Activated CD4-positive, alpha-beta T cell treated with anti-CD3 and anti-CD28 coated beads for 4 hours (primary cell): ENCODE measurements around the gene P2RY14.

Experiments
- DNase-seq, 2 donors: peaks; one replicate each; pipeline ENCODE4 v3.0.0-alpha.2; 2020

The P2RY14 gene

DNA sequence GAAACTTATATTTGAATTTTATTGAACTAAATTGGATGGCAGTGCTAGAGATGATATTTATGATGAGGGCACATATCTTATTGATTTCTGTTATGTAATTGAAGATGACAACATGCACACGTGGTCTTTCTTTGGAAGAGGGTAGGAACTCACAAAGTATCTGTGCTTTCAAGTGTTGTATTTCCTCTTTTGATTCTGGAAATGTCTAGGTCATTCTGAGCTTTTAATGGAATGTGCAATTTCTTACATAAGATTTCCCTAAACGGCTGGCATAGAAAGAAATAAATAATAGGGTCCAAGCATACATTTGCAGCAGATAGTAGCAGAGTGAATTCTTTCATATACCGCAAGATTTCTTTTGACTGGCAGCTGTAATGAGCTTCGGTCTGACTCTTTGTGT lies 65.2 kb downstream of the P2RY14 start:
- DNase-seq = no peak

DNA sequence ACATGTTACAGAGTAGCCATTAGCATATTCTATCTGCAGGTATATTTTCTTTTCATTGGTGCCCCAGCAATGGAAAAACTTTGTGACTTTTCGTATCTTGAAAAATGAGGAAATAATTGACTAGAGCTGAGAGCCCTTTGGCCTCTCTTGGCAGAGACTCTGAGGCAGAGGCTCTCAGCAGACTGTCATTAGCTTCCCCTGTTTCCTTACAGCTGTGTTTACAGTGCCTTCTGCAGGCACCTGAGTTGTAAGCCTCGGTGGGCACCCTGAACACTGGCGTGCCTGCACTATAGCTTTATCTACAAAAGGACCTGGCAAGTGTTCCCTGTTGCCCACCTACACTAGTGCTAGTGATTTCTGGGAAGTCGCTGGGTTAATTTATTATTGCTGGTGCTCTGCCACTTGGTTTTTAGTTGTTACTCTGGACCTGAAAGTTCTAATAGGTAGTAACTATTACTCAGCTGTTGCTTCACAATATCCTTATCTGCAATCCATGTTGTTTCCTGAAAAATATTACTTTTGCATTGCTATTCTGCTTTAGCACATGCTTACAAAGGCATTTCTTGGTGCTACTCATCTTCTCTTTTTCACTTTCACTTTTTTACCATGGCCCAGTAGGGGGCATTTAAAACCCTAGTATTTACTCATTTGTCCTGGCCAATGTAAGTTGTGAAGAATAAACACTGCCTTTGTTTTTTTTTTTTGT lies 67.5 kb downstream of the P2RY14 start:
- DNase-seq = no peak

DNA sequence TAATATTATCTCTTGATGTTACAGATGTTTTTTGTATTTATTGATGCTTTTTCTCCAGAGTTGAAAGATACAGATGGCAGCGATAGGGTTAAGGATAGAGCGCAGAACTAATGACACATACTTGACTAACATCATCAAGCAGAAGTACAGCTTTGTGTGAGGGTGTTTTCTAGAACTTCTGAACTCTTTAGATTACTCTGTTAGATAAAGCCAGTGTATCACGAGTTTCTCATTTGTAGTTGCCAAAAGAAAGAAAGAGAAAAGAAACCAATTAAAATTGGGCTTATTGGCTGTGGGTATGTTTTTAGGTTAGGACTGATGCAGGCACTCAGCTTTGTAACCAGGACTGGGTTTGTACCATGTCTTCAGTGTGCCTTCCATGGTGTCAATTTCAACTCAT lies 68.7 kb downstream of the P2RY14 start:
- DNase-seq = no peak

DNA sequence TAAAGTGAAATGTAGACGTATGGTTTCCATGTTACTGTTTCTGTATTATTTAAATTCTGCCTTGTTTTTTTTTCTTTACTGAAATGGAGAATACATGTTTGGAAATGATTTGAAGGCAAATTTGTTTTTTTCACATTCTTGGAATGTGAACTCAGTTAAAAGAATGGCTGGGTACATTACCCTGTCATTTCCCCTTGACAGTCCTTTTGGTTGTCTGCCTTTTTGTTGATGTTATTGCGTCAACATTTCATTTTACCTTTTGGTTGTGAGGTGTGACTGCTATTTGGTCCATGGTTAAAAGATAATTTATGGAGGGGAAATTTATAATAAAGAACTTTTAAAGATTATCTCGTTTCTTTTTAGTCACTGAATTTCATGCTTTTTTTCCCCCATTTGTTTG lies 72.1 kb downstream of the P2RY14 start:
- no peak for DNase-seq

DNA sequence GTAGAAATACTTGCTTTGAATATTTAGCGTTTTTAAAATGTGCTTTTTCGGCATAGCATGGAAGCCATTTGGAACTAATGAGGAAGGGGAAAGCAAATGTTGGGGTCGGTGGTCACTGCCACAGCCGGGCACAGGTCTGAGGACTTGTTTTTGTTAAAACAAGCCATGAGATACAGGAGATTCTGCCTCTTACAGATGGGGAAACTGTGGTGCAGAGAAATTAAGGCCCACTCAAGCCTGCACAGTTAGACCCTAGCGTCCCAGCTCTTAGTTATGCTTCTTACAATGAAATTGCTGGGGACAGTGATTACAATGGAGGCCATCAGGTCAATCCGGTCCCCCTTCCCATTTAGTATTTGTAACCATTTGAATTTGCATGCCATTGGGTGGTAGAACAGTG lies 72.9 kb downstream of the P2RY14 start:
- no peak for DNase-seq

DNA sequence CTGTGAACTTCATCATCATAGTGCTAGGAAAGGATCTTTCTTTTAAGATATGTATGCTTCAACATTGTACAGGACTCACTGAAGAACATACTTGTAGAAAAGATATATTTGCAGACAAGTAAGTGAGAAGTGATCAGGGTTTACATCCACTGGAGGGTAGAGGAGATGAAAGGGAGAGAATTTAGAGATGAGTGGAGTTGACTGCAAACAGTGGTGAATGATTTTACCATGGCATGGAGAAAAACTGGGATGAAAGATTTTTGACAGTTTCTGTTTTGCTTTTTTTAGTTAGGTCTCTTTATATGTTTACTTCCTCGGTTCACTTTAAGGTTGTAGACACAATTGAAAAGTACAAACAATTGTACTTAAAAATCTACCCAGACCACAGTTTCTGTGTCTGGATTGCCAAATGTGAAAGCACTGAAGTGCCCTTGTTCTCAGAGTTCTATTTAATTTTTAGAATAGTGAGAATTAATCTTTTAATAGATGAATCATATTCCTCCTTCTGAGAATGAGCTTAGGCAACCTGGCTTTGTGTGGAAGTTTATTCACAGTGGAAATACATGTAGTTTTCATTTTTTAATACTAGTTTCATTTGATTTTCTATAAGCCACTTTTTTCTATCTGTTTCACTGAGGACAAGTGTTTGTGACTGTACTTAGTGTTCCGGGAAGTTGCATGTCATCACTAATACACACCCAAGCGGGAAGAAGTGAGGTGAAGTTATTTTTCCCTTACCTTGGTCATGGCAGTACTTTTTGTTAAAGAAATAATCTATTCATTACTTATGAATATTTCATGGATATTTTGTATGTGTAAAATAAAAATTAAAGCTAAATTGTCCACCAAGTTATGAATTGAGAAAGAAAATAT lies 73.6 kb downstream of the P2RY14 start:
- peak in 1 of 2 donors; percentile 34 for DNase-seq

DNA sequence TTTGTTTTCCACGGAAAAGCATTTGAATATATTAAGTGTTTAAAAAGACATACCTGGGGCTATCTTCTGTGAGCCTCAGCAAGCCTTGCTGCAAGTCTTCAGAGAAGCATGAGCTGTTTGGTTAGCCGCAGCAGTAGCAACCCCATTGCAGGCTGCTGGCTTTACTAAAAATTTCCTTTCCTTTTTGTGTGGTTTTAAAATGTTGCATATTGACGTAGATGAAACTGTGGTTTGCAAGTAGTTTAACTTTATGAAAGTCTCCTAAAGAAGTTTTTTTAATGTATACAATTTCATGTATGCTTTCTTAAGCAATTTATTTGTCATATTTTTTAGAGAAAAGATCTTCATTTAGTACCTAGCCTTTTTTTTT lies 75.3 kb downstream of the P2RY14 start, which contains the start of gene GPR171:
Gene GPR171, minus strand, starts transcription at position 166 of the 370 bp plus-strand sequence. CDS start 3,830 bp downstream, outside the sequence.
- DNase-seq = peak; percentile 64 to 68

DNA sequence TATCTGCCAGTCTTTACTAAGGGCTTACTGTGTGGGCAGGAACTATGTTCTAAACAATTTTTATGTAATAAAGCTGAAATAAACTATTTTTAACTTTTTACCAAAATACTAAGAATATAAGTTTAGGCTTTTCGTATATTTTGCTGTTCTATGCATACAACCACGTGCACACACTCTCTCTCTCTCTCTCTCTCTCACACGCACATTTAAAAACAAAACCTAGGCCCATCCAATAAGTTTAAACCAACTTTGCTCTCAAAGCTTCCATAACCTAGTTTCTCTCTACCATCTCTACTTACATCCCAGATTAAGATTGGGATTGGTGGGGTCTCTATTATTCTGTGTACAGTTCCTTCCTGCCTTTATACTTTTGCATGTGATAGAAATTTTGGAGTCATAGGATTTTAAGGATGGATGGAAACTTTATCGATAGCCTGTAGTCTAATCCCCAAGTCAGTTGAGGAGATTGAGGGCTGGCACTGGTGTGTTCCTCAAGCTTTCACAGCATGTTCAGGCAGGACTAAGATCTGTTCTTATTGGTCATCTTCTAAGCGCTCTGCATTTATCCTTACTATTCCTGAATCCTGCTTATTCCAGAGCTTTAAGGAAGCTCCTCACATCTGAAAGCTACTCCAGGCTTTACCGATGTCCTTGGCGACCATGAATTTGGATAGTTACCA lies 77.2 kb downstream of the P2RY14 start:
- DNase-seq = no peak

DNA sequence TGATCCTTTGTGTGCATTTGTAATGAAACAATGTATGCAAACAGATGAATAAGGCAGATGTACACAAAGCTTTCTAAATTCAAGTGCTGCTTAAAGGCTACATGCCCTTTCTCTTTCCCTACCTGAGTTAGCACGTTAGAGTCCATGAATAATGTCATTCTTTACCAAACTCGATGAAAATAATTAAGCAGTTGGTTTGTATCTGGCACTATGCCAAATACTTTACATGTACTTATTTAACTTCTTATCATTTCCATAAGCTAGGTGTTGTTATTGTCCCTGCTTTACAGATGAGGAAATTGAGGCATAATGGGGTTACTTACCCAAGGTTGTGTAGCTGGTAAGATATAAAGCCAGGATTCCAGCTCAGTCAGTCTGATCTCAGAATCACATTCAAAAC lies 77.8 kb downstream of the P2RY14 start:
- no peak for DNase-seq

DNA sequence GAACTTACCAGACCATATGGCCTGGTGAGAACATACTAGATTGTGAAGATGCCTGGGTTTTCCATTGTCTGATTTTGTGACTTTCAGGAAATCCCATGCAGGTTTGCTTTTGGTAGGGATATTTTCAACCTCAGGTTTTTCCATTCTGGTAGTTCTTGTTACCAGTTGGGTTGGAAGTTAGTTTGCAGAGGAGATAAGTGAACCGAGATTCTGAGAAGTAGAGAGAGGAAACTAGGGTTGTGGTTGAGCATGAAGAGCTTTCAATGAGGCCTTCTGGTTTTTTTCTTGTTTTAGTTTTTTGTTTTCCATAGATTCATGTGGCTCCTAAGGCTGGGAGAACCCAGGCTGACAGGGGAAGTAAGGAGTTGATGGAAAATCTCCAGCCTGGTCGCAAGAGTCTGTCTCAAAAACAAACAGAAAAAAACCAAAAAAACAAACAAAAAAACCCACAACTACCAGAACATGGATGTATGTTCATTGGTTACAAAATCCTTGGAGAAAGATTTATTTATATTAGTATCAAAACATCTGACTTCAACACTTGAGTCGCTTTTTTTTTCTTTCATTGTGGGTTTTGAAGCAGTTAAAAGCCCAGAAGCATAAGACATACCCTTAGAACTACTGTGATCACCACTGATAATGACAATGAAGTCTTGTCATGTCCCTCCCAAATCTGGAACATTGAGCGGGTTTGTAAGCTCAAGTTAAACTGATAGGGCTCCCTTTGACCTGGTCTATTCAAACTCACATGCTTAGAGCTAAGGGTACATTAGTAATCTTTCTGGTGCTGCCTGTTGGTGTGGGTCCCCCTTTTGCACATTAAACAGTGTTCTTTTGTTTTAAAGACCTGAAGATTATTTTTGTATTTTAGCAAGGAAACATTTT lies 78.5 kb downstream of the P2RY14 start:
- DNase-seq = no peak

DNA sequence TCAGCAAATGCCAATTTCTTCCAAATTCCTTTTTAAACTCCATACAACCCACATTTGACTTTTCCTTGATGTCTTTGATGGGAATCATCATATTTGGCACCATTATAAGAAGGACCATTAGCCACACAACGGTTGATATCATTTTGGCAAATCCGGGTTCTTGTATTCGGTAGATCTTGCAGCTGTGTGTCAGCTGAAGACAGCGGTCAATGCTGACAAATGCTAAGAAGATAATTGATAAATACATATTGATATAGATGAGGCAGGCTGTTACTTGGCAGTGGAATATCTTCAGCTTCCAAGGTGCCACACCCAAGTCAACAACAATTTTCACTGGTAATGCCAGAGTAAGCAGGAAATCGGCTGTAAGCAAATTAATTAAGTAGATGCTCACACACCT lies 79.5 kb downstream of the P2RY14 start:
- no peak for DNase-seq

DNA sequence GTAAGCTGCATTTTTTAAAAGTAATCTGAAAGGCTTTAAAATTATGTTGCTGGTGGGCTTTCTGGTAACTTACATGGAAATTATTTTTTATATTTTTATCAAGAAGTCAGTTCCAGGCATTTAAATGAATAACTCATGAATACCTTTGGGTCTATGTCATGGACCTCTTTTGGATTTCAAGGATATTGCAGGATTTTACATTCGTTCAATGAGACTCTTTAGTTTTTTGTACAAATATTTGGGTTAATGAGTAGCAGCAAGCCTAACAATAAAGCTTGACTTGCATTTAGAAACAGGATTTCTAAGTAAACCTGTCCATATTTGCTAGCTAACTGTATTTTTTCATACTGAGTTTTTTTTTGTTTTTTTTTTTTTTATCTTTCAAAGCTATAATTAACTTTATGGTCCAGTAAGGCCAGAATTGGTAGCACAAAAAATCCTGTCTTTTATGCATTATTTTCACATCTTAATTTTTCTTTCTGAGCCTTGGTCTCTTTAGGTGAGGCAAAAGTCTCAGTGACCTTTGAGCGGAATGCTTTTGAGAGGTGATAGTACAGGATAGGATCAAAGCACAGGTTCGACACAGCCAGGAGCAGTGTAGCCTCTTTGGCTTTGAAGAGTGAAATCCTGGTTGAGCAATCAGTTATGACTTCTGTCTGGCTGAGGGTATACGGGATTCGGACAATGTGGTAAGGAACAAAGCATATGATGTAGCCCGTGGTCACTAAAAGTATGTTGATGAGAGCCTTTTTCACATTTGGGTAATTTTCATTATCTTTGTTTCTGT lies 80.2 kb downstream of the P2RY14 start:
- no peak for DNase-seq

DNA sequence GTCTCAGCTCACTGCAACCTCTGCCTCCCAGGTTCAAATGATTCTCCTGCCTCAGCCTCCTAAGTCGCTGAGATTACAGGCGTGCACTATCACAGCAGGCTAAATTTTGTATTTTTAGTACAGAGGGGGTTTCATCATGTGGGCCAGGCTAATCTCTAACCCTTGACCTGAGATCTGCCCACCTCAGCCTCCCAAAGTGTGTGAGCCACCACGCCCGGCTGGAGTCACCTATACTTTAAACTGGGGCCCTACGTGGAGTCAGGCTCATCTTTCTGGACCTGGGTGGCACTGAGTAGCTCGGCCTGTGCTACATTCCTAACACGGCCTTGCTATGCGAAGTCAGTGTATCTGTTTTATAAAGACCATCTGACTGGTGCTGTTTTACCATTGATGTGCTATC lies 81.1 kb downstream of the P2RY14 start:
- no peak for DNase-seq

DNA sequence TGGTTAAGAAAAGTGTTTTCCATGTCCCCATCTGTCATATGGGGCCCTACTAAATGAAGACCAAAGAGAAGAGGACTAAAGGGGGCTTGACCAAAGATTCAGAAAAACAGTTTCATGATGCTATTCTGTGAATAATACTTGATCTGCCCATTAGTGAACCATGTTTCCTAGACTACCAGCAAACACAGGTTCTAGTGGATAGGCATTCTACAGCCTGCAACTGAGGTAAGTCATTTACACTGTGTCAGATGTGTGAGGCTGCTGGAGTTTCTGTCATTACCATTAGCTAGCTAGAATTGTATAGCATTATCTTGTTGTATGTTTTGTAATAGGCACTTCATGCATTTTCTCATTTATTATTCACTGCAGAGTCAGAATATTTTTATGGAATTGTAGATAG lies 81.9 kb downstream of the P2RY14 start:
- no peak for DNase-seq

DNA sequence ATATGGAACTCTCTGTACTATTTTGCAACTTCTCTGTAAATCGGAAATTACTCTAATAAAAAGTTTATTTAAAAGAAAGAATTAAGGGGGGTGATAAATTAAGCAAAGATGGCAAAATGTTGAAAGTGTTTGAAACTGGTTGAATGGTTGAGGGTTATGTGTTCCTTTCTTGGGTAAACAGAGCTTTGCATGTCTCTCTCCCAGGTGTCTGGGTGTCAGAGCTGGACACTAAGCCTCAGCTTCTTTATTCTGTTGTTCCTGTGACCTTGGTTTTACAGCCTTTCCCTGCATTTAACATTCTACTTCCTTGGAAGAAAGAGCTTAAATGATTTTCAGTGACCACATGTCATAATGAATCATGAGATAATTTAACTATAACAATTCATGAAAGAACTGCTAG lies 82.5 kb downstream of the P2RY14 start:
- DNase-seq = no peak

DNA sequence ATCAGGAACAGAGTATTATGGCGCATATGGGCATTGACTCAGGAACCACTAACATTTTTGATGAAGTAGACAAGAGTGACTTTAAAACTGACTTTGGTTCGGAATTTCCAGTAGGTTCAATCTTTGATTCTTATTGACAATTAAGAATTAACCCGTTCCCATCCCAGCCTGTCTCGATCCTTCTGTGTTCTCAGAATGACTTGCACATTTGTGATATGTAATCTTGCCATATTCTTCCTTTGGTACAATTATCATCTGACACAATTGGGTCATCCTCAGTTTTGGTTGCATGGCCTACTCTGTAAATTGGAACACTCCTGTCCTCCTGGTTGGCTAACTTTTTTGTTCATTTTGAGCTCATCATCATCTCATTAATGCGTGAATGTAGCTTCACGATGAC lies 85.8 kb downstream of the P2RY14 start:
- no peak for DNase-seq

DNA sequence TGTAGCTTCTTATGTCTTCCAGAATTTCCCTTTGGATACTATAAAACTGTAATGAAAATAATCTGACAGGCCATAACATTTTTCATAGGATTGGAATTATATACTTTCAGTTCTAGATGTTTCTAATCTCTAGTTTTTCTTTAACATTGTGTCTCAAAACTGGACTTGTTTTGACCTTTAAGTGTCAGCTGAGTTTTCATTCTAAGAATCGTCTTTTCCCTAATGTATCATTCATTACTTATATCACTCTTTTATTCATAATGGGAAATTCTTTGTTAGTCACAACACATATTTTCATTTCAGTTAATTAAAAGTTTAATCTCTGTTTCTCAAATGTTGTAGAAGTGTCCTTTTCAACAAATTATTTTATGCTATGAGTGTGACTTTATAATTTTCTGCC lies 87.2 kb downstream of the P2RY14 start:
- DNase-seq = no peak

DNA sequence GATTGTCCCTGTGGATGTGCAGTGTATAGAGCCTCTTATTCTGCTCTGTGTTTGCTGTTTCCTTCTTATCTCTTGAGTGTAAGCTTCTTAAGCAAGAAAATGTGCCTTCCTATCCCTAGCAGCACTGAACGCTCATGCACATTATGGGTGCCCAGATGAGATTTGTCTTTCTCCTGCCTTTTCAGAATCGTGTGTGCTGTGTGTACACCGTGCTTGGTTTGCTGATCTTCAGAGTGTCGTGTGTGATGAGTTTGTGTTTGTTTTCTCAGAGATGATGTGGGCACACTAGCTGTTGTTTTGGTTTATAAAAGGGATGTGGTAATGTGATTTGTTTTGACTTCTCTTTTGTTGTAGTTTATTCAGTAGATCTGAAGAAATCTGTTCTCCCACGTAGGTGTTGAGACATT lies 95.1 kb downstream of the P2RY14 start:
- DNase-seq = no peak

DNA sequence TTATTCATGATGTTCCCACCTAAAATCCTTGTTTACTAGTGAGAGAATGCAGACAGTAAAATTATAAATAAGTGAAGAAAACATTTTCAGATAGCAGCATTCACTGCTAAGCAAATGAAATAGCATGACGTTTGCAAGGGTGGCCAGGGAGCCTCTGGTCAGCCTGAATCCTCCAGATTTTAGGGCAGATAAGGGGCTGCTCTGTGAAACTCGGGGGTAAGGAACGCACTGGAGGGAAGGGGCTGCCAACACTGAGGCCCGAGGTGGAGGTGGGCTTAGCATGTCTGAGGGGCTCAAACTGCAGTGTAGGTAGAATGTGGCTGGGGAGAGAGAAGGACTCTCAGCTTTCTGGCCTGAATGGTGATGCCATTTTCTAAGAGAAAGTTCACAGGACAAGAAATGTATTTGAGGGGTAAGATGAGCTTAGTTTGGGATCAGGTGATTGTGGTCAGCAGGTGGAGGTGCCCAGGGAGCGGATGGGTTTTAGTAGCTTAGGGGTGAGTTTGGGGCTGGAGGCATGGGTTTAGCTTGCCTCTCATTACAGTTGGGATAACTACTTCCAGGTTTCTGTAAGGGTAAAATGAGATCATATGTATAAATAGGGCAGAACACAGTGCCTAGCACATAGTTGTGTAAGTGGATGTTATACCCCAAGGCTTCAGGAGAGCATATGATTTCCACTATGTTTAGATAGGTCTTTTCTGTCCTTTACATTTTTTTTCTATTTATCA lies 95.8 kb downstream of the P2RY14 start:
- no peak for DNase-seq

DNA sequence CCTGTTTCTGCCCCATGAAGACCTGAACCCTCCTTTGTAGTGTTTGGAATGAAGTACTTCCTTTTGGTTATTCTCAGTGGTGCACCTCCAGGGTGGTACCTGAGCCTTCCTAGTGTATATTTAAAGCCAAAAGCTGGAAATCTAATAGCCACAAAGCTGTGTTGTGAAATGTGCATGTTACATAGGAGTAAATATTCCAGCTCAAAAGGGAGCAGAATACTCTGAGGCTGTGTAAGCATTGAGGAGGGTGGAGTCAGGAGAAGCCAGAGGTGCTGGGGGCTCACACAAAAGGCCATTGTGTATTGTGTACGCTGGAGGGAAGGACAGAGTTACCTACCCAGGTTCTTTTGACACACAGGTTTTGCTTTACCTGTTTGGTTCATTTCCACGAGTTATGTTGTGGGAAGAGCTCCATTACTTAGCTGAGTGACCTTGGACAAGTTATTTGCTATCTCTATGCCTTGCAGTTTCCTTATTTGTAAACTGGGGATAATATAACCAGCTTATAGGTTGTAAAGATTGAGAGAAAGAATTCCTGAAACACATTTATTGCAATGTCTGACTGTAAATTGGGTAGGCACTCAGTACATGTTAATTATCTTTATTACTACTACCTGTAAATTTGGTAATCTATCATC lies 100.0 kb downstream of the P2RY14 start:
- no peak for DNase-seq

DNA sequence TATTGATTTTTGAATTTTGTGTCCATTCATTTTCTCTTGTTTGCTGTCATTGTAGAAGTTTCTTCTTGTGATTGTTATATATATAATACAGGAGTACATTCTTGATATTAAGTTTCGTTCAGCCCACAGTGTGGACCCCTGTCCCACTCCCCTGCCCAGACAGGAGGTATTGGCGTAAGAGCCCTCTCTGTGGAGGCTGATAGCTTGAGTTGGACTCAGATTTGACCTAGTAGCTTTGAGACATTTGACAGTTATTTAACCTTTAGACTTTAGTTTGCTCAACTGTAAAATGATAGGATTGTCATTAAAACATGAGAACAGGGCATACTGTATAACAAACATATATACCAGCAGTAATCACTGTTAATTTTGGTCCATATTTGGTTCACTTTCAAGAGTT lies 102.4 kb downstream of the P2RY14 start:
- no peak for DNase-seq
